K562 (cell line): Measurements from ENCODE around the gene R3HDM2. TPM values are rescaled to one million over a fixed set of nuclear protein-coding genes. Genes with fewer than 3 reads are reported as not detected.

ENCODE experiments used
- ATAC-seq: fragments of 200-7000 bp; cut with Tn5 transposase; 3 replicates; pipeline ENCODE4 v1.9.1; 2020; ENCODE audit warnings: moderate library complexity
- BruUV-seq: library from RNA; stranded (reverse); fragments of 400-500 nt; replicated peaks from 2 replicates; lab custom pipeline; 2021; lab: Mats Ljungman, UMichigan
- CTCF ChIA-PET: fragments of 300-600 bp; formaldehyde crosslinking; extraction: SDS; loops from one replicate; lab custom pipeline; 2021; ENCODE audit warnings: low intra/inter-chr PET ratio; lab: Yijun Ruan, JAX
- POLR2A ChIA-PET: fragments of 300-600, 350-650 bp; sonication (Branson Sonifier 250); formaldehyde crosslinking; extraction: SDS; loops from one replicate; lab custom pipeline; 2021; ENCODE audit warnings: antibody characterized with exemption, inconsistent platforms; lab: Yijun Ruan, JAX
- DNase-seq, 4 experiments: peaks; one replicate each; pipeline versions ENCODE4 v3.0.0 to v3.0.0-alpha.2; 2011 to 2018; ENCODE audit warnings: low spot score in 3 of 4, mixed read lengths in 3 of 4; ENCODE audit errors: extremely low read depth in 1 of 4
- FAIRE-seq: peaks from 2 replicates; lab custom pipeline; 2011; peaks lifted over from hg19 to GRCh38; lab: Jason Lieb, UNC
- H2AFZ ChIP-seq: 2 replicates; pipeline ENCODE4 v1.6.0; 2011; ENCODE audit warnings: low read depth, low read length, control low read depth, inconsistent platforms
- H3K27ac ChIP-seq: fragments of 200-600 bp; 3 replicates; pipeline ENCODE4 v1.8.0; 2011; ENCODE audit warnings: low read depth, mild to moderate bottlenecking, control low read depth, inconsistent platforms, low read length, moderate library complexity, mixed read lengths; ENCODE audit errors: extremely low read depth
- H3K27me3 ChIP-seq, 2 experiments: fragments of 300-600 bp in 1 of 2; 2 replicates in 1 of 2; 3 replicates in 1 of 2; pipeline versions ENCODE4 v1.6.0 to v1.8.0; 2011; ENCODE audit warnings: inconsistent platforms in 2 of 2, low read length in 2 of 2, mild to moderate bottlenecking in 1 of 2, mixed read lengths in 1 of 2, moderate library complexity in 1 of 2; ENCODE audit not compliant: control insufficient read depth in 2 of 2, insufficient read depth in 2 of 2
- H3K36me3 ChIP-seq: fragments of 300-600 bp; 3 replicates; pipeline ENCODE4 v1.8.0; 2011; ENCODE audit warnings: mild to moderate bottlenecking, low read length, inconsistent platforms; ENCODE audit not compliant: control insufficient read depth, insufficient read depth
- H3K4me1 ChIP-seq, 2 experiments: fragments of 200-600 bp in 1 of 2; replicated peaks in 1 of 2; 2 replicates in 1 of 2; 3 replicates in 1 of 2; pipeline versions ENCODE4 v1.5.1 to v1.8.0; 2011; ENCODE audit warnings: inconsistent platforms in 2 of 2, low read length in 2 of 2, mild to moderate bottlenecking in 1 of 2, mixed read lengths in 1 of 2, moderate library complexity in 1 of 2; ENCODE audit not compliant: control insufficient read depth in 2 of 2, insufficient read depth in 2 of 2
- H3K4me2 ChIP-seq: 2 replicates; pipeline ENCODE4 v1.6.1; 2011; ENCODE audit warnings: low read length, control low read depth, inconsistent platforms, mixed read lengths; ENCODE audit not compliant: insufficient read depth
- H3K4me3 ChIP-seq: fragments of 200-600 bp; sonication (generic), shearing (Covaris generic); 2 replicates; pipeline ENCODE4 v1.5.1; 2016; ENCODE audit warnings: control low read depth, inconsistent platforms
- H3K79me2 ChIP-seq: fragments of 200-600 bp; 3 replicates; pipeline ENCODE4 v1.8.0; 2011; ENCODE audit warnings: low read length, inconsistent platforms; ENCODE audit not compliant: control insufficient read depth, insufficient read depth
- H3K9ac ChIP-seq, 2 experiments: 2 replicates each; pipeline versions ENCODE4 v1.6.0 to v1.6.1; 2011; ENCODE audit warnings: low read depth in 2 of 2, low read length in 2 of 2, control low read depth in 1 of 2, inconsistent platforms in 1 of 2, mild to moderate bottlenecking in 1 of 2, mixed read lengths in 1 of 2; ENCODE audit not compliant: insufficient read depth in 1 of 2
- H3K9me1 ChIP-seq: one replicate; pipeline ENCODE4 v1.6.0; 2011; ENCODE audit warnings: inconsistent platforms, mild to moderate bottlenecking, low read length, moderate library complexity; ENCODE audit not compliant: control insufficient read depth, insufficient read depth
- H3K9me3 ChIP-seq: replicated peaks from 2 replicates; pipeline ENCODE4 v1.5.1; 2011; ENCODE audit warnings: low read depth, low read length, inconsistent platforms; ENCODE audit not compliant: control insufficient read depth, insufficient read depth
- H4K20me1 ChIP-seq: replicated peaks from 2 replicates; pipeline ENCODE4 v1.6.1; 2011; ENCODE audit warnings: low read length, inconsistent platforms, mixed read lengths; ENCODE audit not compliant: control insufficient read depth, insufficient read depth
- ELF1 ChIP-seq: fragments of 200-800 bp; sonication (Bioruptor generic); IDR thresholded peaks from 2 replicates; pipeline ENCODE4 v1.6.1; 2016; ENCODE audit warnings: missing genetic modification characterization, missing compliant biosample characterization
- HDAC1 ChIP-seq, 2 experiments: fragments of 450-650 bp; IDR thresholded peaks; 2 replicates each; pipeline ENCODE4 v1.6.1; 2016 to 2017; ENCODE audit warnings: inconsistent platforms in 1 of 2, mild to moderate bottlenecking in 1 of 2, moderate library complexity in 1 of 2
- NRF1 ChIP-seq, 2 experiments: fragments of 450-650 bp; IDR thresholded peaks in 1 of 2; conservative IDR thresholded peaks in 1 of 2; 2 replicates each; pipeline ENCODE4 v1.6.1; 2014; ENCODE audit warnings: mild to moderate bottlenecking in 2 of 2
- TAF7 ChIP-seq: fragments of 450-650 bp; IDR thresholded peaks from 2 replicates; pipeline ENCODE4 v1.6.1; 2016; ENCODE audit warnings: missing genetic modification characterization, missing compliant biosample characterization
- THRAP3 ChIP-seq: fragments of 450-650 bp; IDR thresholded peaks from 2 replicates; pipeline ENCODE4 v1.6.1; 2016; ENCODE audit warnings: mild to moderate bottlenecking, inconsistent platforms, borderline replicate concordance
- ZNF766 ChIP-seq: fragments of 200-800 bp; sonication (Bioruptor generic); conservative IDR thresholded peaks from 2 replicates; pipeline ENCODE4 v1.6.1; 2016; ENCODE audit warnings: missing genetic modification characterization, missing compliant biosample characterization
- WGBS: fragments of 100-300 bp; shearing (Covaris generic); methylation state at CpG from one replicate; pipeline ENCODE4 v1.1.6; 2016; ENCODE audit warnings: low coverage, mixed read lengths; ENCODE audit not compliant: insufficient coverage; ENCODE audit errors: missing lambda C conversion rate; 5-methylcytosine and 5-hydroxymethylcytosine counted together
- in situ Hi-C: fragments of 300-500 bp; cut with MboI; formaldehyde crosslinking; loops from 4 replicates; pipeline ENCODE4 v1.15.0; 2018; ENCODE audit warnings: inconsistent platforms, mixed read lengths
- intact Hi-C: fragments of 100-400 bp; cut with micrococcal nuclease; formaldehyde crosslinking; loops from 2 replicates; pipeline ENCODE4 v1.14.2; 2022
- polyA plus RNA-seq, 8 experiments: library from polyadenylated mRNA; depleted of rRNA in 4 of 8; stranded (reverse) in 5 of 8; unstranded in 3 of 8; fragments of >200 nt; fragmentation: Nextera tagmentation in 2 of 8; fragmentation: Illumina TruSeq in 1 of 8; extraction: Ambion mirVana in 2 of 8; extraction: Trizol in 1 of 8; gene quantifications; 2 replicates each; pipeline versions ENCODE4 v1.2.1 to v1.2.3, GENCODE V29; 2011 to 2014; ENCODE audit warnings: inconsistent platforms in 1 of 8, missing spikeins in 1 of 8
- total RNA-seq, 7 experiments: library from RNA; depleted of rRNA in 6 of 7; stranded (reverse); fragments of >200 nt in 6 of 7; fragmentation: Illumina TruSeq in 2 of 7; extraction: Trizol in 2 of 7; gene quantifications; 2 replicates each; pipeline versions ENCODE4 v1.2.1 to v1.2.3, GENCODE V29; 2011 to 2021; ENCODE audit warnings: low replicate concordance in 1 of 7
- TF ChIP-seq, protein P1 (sequence below): fragments of 450-650 bp; IDR thresholded peaks from 2 replicates; pipeline ENCODE4 v1.6.1; 2016

Gene R3HDM2
- total and polyA plus RNA-seq, 9 of the 15 experiments (the other 6 are each of a cell fraction or from before 2014, with no cell fraction given), result 3.3 to 18.8 (median 9.0) TPM

DNA sequence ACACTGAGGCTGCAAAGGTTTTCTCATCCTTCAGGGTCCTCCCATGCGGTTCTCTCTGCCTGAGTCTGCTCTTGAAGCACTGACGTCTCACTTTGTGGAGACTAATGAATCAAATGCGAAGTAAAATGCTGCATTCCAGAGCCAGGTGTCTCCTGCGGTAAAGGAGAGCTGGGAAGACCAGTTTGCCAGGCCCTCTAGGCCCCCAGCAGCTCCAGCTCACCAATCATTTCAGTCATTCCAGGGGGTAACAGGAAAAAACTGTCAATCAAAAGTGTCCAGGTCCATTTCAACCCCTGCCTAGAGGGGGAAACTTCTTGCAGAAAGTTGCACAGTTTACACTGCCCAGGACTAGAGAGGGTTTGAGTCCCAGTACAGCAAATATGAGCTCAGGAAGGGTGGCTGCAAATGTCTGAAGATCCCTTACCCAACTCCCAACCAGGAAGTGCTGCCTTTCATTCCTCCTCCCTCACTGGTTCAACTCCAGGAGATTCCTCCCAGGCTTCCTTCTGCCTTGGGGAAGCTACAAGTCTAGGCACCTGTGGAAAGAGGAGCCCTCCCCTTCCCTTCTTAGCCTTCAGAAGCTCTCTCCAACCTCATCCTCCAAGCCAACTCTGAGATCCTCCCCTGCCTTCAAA is 217.0 kb downstream of the R3HDM2 start:
- H3K4me1 ChIP-seq, result peaks cover 17 to 53% of the 10 kb centered on the region in 2 experiments; a peak in 4 of 5 replicates
- no peak overlapping the region for H3K27ac ChIP-seq
- no peak overlapping the region; a peak in 1 of 4 replicates for H3K9ac ChIP-seq
- ATAC-seq (no peak), FAIRE-seq (peak; percentile 11), DNase-seq (no peak)
- H3K4me3 ChIP-seq, result no peak overlapping the region
- CTCF ChIA-PET, result interaction anchor here (0.6 to 7.2 kb wide), 9 partner anchors 16 to 1926 kb away, joined by 3 to 186 read pairs (median 4); partner anchors contain the start of gene SHMT2
- peaks cover 3% of the 10 kb centered on the region for H3K9me1 ChIP-seq
- intact Hi-C loops, result loop anchor here (1.0 to 2.0 kb wide), 3 partner anchors 25 to 239 kb away; no protein-coding TSS in a partner anchor
- no peaks in the 10 kb centered on the region for H3K79me2 ChIP-seq
- H3K9me3 ChIP-seq, result no peaks in the 10 kb centered on the region
- peak overlapping the region; percentile 87; the same call in 1 of the 2 replicates for H2AFZ ChIP-seq
- TF ChIP-seq HDAC1 (IDR thresholded peaks at IDR 0.05) (0 out of 4 replicates have a peak, but pooled peaks of 1 of the 2 experiments have one; percentile 21), ELF1 (tag) (peak; percentile 77), NRF1 (conservative IDR thresholded peaks at IDR 0.05 in 1 of 2, IDR thresholded peaks at IDR 0.05 in 1 of 2) (no peak), THRAP3 (no peak), TAF7 (tag) (no peak), ZNF766 (CRISPR knock-in tag) (no peak)
- TF ChIP-seq, protein P1, sequence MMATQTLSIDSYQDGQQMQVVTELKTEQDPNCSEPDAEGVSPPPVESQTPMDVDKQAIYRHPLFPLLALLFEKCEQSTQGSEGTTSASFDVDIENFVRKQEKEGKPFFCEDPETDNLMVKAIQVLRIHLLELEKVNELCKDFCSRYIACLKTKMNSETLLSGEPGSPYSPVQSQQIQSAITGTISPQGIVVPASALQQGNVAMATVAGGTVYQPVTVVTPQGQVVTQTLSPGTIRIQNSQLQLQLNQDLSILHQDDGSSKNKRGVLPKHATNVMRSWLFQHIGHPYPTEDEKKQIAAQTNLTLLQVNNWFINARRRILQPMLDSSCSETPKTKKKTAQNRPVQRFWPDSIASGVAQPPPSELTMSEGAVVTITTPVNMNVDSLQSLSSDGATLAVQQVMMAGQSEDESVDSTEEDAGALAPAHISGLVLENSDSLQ, result peak; percentile 51
- H4K20me1 ChIP-seq, result peaks cover 17% of the 10 kb centered on the region; the same call in 1 of the 2 replicates
- in situ Hi-C loops, result no loop called here
- BruUV-seq, result no TSS peak
- peaks cover 26 to 72% of the 10 kb centered on the region in 2 experiments for H3K27me3 ChIP-seq
- H3K36me3 ChIP-seq, result no peaks in the 10 kb centered on the region
- WGBS, result 33% methylated on average over 4 of the region's 4 CpGs
- H3K4me2 ChIP-seq, result peak overlapping the region; percentile 48
- POLR2A ChIA-PET, result interaction anchor here (0.6 to 1.5 kb wide), 5 partner anchors 18 to 1788 kb away, joined by 3 to 5 read pairs (median 3); no protein-coding TSS in a partner anchor
